DLD1 (cell line): ENCODE measurements around the gene RAB11FIP4.

Experiments used
- in situ Hi-C: cut with HindIII; loops from 2 replicates; pipeline ENCODE4 v1.10.0; 2017; ENCODE audit warnings: low sequenced_read_pairs

The RAB11FIP4 gene

DNA sequence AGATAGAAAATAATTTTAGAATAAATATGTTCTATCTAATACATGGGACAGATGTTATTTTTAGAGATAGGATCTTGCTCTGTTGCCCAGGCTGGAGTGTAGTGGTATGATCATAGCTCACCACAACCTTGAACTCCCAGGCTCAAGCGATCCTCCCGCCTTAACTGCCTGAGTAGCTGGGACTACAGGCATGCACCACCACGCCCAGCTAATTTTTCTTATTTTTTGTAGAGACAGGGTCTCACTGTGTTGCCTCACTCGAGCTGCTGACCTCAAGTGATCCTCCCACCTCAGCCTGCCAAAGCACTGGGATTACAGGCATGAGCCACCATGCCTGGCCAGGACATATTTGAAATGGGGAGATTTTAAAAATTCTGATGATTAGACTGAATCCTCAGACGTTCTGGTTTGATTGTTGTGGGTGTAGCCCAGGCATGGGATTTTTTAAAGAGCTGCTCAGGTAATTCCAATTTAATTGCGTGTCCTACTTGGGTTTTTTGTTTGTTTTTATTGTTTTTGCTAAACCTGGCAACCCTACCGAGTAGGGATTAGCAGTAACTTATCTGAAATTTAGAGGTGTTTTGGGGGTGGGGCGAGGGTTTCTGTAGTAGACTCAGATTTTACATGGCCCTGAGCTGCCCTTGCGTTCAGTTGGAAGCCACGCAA, 142.9 kb downstream of the RAB11FIP4 start:
- in situ Hi-C loops: loop anchor here (25.0 kb wide), 1 partner anchor 97 kb away; no protein-coding TSS in a partner anchor

DNA sequence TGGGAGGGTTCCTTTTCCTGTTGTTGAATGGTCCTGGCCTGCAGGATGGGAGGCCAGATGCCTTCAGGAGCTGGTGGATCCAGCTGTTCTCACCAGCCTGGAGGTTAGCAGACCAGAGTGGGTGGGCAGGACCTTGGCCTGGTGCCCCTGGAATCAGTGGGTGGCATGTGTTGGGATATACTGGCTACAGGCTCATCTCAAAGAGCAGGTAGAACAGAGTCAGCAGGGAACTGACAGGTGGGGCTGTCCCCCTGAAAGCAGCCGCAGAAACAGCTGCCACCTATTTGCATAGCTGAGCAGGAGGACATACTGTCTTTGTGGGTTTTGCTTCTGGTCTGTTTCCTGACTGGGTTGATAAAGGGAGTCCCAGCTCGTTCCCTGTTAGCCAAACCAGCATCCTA, 144.1 kb downstream of the RAB11FIP4 start:
- in situ Hi-C loops: loop anchor here (25.0 kb wide), 1 partner anchor 98 kb away; no protein-coding TSS in a partner anchor

DNA sequence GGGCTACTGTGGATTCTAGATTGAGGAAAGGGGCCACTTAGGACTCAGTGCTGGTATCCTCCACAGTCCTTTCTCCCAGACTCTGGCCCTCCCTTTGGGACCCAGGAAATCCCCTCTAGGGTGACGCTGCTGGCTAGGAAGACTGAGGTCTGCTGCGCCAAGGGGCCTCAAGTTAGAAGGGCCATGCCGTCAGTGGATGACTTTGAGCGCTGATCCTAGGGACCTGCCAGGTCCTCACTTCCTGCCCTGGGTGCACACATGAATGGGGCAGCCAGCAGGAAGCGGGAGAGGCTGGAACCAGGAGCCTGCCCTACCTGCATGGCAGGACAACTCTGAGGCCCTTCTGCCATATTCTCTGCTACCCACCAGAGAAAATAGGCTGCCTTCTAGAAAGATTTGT, 145.0 kb downstream of the RAB11FIP4 start:
- in situ Hi-C loops: loop anchor here (25.0 kb wide), 1 partner anchor 99 kb away; no protein-coding TSS in a partner anchor

DNA sequence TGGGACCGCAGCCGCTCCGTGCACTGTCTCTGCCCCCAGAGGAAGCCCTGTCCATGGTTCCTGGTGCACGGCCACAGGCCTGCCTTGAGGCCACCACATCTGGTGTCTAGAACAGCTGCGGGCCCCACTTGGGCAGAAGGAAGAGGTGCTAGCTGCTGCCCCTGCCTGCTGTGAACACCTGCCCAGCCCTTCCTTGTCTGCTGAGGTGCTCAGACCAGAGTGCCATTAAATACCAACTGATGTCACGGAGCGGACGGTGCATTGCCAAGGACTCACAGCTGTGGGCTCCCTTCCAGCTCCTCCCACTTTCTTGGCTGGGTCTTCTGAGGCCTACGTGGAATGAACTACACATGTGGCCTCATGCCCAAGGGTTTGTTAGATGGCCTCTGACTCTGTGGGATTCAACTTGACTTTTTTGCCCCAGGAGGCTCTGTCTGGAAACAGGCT, 146.1 kb downstream of the RAB11FIP4 start:
- in situ Hi-C loops: loop anchor here (25.0 kb wide), 1 partner anchor 100 kb away; no protein-coding TSS in a partner anchor

DNA sequence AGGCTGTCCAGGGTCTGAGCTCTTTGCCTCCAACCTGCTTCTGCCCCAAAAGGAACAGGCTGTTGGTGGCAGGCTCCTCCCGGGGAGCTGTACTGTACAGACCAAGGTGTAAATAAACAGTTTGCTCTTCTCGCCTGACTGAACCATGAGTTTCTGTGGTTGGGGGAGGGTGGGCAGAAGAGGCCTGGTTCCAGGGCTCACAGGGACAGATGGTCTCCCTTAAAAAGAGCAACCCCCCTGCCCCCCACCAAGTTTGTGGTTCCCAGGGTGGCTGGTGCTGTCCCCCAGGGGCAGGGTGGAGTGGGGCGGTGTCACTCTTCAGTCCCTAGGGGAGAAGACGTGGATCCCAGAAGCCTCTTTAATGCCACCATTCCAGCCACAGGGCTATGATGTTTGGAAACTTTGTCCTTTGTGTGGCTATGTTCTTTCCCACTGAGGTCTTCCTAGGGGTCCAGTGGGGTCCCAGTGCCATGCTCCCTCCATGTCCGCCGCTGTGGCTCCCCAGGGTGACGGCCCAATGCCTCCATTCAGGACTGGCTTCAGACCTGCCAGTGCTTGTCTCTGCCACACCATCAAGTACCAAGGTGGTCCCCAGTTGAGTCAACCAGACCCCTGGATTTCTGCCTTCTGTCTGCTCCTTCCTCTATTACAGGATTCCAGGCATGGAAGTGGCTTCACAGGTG, 146.7 kb downstream of the RAB11FIP4 start:
- in situ Hi-C loops: loop anchor here (25.0 kb wide), 1 partner anchor 101 kb away; no protein-coding TSS in a partner anchor

DNA sequence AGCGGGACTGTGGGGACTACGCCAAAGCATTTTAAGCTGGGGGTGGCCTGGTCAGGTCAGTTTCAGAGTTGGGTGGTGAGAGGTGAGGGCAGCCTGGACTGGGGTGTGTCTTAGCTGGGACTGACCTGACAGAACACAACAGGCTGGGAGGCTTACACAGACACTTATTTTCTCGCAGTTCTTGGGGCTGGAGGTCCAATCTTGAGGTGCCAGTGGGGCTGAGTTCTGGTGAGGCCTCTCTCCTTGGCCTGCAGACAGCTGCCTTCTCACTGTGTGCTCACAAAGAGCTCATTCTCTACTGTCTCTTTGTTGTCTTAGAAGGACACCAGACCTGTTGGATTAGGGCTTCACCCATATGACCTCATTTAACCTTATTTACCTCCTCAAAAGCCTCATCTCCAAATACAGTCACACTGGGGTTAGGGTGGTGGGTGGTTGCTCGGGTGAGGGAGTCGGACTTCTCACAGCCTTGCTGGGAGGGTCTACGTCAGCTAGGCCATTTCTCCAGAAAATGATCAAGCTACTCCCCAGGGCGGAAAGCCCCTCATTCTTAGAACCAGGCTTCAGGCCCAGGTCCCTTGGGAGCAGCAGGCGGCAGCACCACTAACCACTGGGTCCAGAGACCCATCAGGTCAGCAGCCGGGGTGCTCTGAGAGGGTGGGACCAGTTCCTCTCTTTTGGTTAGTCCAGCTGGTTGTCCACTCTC, 149.3 kb downstream of the RAB11FIP4 start:
- in situ Hi-C loops: loop anchor here (25.0 kb wide), 1 partner anchor 103 kb away; no protein-coding TSS in a partner anchor

DNA sequence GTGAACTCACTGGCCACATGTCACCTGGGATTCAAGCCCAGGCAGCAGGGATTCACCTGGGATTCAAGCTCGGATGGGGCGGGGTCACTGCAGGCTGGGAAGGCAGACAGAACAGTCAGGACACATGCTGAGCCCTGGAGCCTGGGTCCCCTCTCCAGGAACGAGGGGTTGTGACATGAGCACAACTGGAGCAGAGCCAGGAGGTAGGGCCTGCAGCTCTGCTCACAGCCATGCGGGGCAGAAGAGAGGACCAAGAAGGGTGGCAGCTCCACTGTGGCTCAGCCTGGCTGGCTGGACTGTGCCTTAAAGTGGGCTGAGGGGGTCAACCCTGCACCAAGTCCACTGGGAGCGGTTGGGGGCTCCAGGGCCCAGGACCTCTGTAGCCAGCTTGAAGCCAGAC, 150.1 kb downstream of the RAB11FIP4 start:
- in situ Hi-C loops: loop anchor here (25.0 kb wide), 1 partner anchor 104 kb away; no protein-coding TSS in a partner anchor

DNA sequence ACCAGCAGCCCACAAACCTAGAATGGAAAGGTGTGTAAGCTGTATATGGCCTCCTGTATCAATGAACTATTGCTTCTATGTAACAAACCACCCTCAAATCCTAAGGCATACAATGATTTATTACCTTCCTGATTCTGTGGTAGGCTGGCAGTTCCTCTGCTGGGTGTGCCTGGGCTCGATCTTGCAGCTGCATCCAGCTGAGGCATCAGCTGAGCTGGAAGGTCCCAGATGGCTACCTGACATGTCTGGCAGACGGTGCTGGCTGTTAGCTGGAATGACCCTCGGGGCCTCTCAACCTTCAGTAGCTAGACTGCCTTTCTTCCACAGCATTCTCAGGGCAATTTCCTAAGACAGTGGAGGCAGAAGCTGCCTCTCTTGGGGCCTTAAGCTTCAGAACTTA, 152.7 kb downstream of the RAB11FIP4 start:
- in situ Hi-C loops: loop anchor here (25.0 kb wide), 1 partner anchor 107 kb away; no protein-coding TSS in a partner anchor

DNA sequence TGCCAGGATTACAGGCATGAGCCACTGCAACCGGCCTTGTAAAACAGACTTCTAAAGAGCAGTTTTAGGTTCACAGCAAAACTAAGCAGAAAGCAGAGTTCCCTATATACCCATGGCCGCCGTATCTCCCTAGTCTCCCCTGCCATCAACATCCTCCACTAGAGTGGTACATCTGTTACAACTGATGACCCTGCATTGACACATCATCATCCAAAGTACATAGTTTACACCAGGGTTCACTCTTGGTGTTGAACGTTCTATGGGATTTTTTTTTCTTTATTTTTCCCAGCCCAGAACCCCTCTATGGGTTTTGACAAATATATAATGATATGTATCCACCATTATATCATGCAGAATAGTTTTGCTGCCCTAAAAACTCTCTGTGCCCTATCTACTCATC, 155.2 kb downstream of the RAB11FIP4 start:
- in situ Hi-C loops: loop anchor here (25.0 kb wide), 1 partner anchor 109 kb away; no protein-coding TSS in a partner anchor

DNA sequence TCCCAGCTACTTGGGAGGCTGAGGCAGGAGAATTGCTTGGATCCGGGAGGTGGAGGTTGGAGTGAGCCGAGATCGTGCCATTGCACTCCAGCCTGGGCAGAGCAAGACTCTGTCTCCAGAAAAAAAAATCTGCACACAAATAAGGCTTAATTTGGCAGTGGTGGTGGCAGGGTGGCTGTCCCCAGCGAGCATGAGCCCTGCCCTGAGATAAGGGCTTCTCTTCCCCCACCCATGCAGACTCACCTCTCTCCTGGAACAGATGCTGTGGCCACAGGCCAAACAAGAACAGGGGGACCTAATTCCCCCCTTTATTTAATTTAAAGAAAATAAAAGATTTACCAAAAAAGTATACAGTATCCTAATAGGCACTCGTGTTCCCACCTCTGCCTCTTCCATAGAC, 157.2 kb downstream of the RAB11FIP4 start:
- in situ Hi-C loops: loop anchor here (25.0 kb wide), 1 partner anchor 111 kb away; no protein-coding TSS in a partner anchor

DNA sequence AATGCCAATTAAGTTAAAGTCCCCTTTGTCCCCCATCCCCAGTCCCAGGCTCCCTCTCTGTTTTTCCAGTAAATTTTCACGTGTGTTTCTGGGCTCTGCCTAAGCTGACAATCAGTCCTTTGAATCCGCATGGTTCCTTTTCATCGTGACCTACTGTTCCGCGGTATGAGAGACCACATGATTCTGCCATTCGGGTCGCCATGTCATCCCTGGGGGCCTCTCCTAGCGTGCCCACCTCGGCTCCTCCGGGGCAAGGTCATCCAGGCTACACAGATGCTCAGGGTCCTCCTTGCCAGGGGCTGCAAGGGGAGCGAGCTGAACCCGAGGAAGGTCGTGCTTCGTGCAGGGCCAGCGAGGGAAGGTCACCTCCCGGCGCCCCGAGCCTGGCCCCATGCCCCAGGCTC, 157.6 kb downstream of the RAB11FIP4 start:
- in situ Hi-C loops: loop anchor here (25.0 kb wide), 1 partner anchor 112 kb away; no protein-coding TSS in a partner anchor

DNA sequence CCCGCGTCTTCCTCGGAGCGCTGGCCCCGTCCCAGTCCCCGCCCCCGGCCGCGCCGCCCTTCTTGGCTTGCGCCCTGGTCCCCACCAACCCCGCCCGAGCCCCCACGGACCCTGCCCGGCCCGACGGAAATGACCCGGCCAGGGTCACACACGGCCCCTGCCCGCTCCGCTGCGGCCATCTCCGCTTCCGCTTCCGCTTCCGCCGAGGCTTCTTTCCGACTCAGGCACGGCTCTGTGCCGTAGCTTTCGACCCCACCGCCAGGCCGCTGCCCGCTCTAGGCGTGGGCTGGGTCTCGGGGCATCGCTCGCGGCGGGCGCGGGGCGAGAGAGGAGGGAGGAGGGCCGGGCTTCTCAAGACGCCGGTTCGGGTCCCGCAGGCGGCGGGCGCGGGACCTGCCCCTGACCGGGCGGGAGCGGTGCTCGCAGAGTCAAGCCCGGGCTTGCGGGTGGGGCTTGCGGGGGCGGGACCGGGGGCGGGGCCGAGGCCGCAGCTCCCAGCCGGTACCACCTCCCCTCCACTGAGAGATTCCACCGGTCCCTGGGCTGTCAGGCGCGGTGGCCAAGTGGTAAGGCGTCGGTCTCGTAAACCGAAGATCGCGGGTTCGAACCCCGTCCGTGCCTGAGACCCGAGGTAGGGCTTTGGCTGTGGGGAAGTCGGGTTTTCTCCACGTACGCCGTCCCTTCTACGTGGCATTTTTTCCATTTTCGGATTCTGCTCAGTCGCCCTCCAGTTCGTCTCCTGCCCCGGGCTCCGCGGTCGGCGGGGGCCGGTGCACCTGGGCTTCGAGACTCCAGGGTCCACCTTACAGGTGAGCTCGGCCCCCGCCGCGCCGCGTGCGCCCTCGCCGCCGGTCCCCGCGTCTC, 158.3 kb downstream of the RAB11FIP4 start:
- in situ Hi-C loops: loop anchor here (25.0 kb wide), 1 partner anchor 112 kb away; no protein-coding TSS in a partner anchor

DNA sequence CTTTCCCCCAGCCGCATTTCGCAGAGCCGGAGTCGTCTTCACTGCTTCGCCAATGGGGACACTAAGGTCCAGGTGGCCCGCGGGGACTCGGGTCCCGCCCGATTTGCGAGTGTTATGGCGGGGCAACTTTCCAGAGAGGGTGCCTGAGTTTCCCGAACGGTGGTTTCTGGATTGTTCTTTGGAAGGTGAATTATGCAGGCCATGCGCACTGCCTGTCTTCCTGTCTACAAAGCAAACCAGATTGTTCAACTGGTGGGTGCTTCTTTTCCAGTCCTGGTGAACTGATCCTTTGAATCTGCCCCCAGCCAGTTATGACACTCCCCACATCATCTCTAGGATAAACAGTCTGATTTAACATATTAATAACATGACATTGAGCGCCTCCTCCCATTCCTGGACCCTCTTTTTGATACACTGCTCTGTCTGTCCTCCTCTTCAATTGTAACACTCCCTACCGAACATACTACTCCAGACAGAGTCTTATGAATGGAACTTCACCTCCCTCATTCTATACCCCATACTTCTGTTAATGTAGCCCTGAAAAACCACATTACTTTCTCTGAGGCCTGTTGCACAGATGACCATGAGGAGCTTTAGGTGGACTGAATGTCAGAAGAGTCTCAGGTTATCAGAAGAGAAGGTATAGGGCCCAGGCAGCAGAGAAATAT, 159.0 kb downstream of the RAB11FIP4 start:
- in situ Hi-C loops: no loop called here

DNA sequence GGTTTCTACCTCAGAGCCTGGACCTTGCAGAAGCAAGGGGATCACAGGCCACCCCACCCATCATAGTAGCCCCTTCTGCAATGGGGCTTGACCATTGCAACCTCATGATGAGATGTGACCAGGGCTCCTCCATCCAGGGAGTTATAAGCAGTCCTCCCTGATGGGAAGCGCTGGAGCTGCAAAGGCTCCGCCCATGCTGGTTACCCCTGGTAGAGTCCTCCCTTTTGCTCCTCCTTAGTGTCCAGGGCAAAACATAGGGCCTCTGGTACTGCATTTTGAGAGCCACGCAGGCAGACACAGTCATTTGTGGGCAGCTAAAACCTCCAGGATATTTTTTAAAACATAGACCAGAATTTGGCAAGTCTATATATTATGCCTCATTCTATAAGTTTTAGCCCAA, 161.1 kb downstream of the RAB11FIP4 start:
- in situ Hi-C loops: no loop called here

DNA sequence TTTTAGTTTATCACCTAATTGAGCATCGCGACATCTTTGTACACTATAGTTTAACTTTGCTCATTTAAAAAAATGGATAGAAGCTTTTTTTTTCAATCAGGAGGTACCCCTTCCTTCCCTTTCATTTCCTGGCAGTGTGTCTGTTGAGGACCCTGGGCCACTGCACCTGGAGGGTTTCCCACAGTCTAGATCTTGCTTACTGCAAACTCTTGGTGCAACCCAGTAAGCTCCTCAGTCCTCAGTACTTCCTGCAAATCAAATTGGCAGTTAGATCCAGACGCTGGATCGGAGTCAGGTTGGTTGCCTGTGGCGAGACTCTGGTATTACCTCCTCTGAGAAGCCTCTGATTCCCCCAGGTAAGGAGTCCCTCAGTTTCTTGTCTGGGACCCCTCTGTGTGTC, 162.0 kb downstream of the RAB11FIP4 start:
- in situ Hi-C loops: no loop called here

DNA sequence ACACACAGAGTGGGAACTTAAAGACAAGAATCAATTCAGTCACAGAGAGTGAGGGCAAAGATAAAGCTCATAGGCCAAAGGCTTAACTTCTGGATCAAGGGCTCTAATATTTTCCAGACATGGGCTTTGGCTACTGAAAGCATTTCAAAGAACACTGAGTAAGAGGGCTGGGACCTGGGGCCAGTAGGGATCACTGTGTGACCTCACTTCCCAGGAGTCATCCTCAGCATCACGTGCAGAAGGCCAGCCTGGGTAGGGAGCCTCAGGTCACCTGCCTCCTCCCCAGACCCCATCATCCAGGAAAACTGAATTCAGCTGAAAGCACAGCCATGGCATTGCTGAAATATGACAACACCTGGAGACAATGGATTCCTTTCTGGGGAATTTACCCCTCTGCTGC, 163.5 kb downstream of the RAB11FIP4 start:
- in situ Hi-C loops: no loop called here

DNA sequence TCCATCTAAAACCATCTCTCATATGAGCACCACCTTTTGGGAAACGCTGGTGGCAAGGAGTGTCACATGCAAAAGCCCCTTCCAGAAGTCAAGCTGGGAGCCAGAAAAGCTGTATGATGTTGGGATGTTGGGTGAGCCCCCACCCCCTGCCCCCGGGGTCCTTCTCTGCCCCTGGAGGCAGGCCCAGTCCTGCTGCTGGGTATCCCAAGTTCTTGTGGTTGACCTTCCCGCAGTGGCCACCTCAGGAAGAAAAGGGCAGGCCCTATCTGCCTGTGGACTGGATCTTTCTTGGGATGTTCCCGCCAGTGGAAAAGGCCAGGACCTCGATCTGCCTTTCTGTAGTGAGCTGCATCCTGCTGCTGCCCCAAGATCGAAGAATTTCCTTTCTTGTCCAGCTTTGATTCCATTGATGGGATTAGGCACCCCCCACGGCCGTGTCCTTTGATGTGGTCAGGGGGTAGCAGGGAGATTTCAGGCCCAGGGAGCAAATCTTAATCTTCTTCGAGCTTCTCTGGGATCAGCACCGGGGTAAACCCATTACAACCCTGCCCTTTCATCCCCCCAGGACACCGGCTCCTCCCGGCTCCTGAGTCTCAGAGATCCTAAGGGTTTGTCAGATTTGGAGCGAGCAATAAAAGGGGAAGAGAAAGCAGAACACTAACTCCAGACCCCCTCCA, 165.6 kb downstream of the RAB11FIP4 start:
- in situ Hi-C loops: no loop called here

DNA sequence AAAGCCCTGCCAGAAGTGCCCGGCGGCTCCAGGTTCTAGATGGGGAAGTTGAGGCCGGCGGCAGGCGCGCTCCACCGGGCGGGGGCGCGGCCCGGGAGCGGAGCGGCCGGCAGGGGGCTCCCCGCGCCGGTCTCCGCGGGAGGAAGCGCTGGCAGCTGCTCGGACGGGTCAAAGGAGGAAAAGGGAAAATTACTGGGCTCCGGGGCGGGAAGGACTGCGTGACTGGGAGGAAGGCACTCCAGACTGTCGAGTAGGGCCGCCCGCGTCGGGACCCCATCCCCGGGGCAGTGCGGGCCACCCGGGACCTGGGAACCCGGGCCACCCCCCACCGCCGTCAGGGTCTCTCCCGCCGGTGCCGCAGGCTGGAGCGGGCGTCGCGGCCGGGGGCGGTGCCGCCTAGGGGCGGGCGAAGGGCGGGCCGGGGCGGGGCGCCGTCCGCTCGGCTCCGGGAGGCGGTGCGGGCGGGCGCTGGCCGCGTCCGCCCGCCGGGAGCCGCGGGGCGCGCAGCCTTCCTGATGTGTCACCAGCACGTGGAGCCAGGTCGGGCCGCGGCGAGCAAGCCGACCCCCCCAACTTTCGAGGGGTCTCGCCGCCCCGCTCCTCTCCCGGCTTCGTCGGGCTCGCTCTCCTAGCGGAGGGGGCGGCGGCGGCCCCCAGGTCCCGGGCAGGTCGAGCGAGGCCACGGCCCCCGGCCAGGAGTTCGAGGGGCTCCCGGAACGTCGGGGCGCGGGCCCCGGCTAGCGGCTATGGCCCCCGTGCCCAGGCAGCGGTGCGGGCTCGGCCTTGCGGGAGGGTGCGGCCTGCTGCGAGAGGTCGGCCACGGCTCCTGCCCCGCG, 167.5 kb downstream of the RAB11FIP4 start:
- in situ Hi-C loops: no loop called here
